Liver (tissue), 9 donors: ENCODE data around the gene CUBN. TPM values are rescaled to one million over a fixed set of nuclear protein-coding genes. Genes with fewer than 3 reads are reported as not detected.

Experiments used
- DNase-seq: peaks from one replicate; pipeline ENCODE4 v3.0.0-alpha.2; 2017; ENCODE audit warnings: low spot score
- H3K27ac ChIP-seq, 2 donors: one replicate each; pipeline ENCODE4 v1.7.0; 2013; ENCODE audit warnings: inconsistent platforms in 2 of 2, low read length in 2 of 2, control low read depth in 1 of 2, low read depth in 1 of 2, mild to moderate bottlenecking in 1 of 2
- H3K27me3 ChIP-seq, 4 donors: one replicate each; pipeline versions ENCODE4 v1.6.1 to v1.7.0; 2013; ENCODE audit warnings: low read length in 3 of 4, inconsistent platforms in 1 of 4, mild to moderate bottlenecking in 1 of 4, moderate library complexity in 1 of 4; ENCODE audit not compliant: control insufficient read depth in 4 of 4, insufficient read depth in 4 of 4
- H3K36me3 ChIP-seq, 4 donors: one replicate each; pipeline versions ENCODE4 v1.6.1 to v1.7.0; 2013; ENCODE audit warnings: low read length in 3 of 4, mild to moderate bottlenecking in 3 of 4, low read depth in 1 of 4, moderate library complexity in 1 of 4; ENCODE audit not compliant: control insufficient read depth in 4 of 4, insufficient read depth in 3 of 4
- H3K4me1 ChIP-seq, 4 donors: one replicate each; pipeline versions ENCODE4 v1.6.1 to v1.7.0; 2013; ENCODE audit warnings: low read length in 3 of 4, mild to moderate bottlenecking in 3 of 4, moderate library complexity in 1 of 4; ENCODE audit not compliant: control insufficient read depth in 4 of 4, insufficient read depth in 4 of 4
- H3K4me3 ChIP-seq, 3 donors: one replicate each; pipeline versions ENCODE4 v1.6.1 to v1.7.0; 2013; ENCODE audit warnings: low read length in 3 of 3, control low read depth in 1 of 3, low read depth in 1 of 3, mild to moderate bottlenecking in 1 of 3
- H3K9ac ChIP-seq, 2 donors: one replicate each; pipeline ENCODE4 v1.7.0; 2013; ENCODE audit warnings: low read length in 2 of 2, mild to moderate bottlenecking in 2 of 2, moderate library complexity in 2 of 2, control low read depth in 1 of 2, low read depth in 1 of 2
- H3K9me3 ChIP-seq, 4 donors: one replicate each; pipeline versions ENCODE4 v1.6.1 to v1.7.0; 2013; ENCODE audit warnings: low read length in 3 of 4; ENCODE audit not compliant: control insufficient read depth in 4 of 4
- FOXA1 ChIP-seq: IDR thresholded peaks from 2 replicates; pipeline ENCODE4 v1.6.1; 2016; ENCODE audit warnings: antibody characterized with exemption
- FOXA2 ChIP-seq: IDR thresholded peaks from 2 replicates; pipeline ENCODE4 v1.6.1; 2016; ENCODE audit warnings: antibody characterized with exemption
- HNF4G ChIP-seq: IDR thresholded peaks from 2 replicates; pipeline ENCODE4 v1.6.1; 2016; ENCODE audit warnings: antibody characterized with exemption
- JUND ChIP-seq, 2 donors: IDR thresholded peaks; 2 replicates each; pipeline ENCODE4 v1.6.1; 2016; ENCODE audit warnings: antibody characterized with exemption in 2 of 2
- RAD21 ChIP-seq, 2 donors: IDR thresholded peaks; 2 replicates each; pipeline ENCODE4 v1.6.1; 2016; ENCODE audit warnings: antibody characterized with exemption in 2 of 2, mild to moderate bottlenecking in 2 of 2
- RXRA ChIP-seq, 2 donors: IDR thresholded peaks; 2 replicates each; pipeline ENCODE4 v1.6.1; 2017 to 2018; ENCODE audit warnings: antibody characterized with exemption in 2 of 2, mild to moderate bottlenecking in 1 of 2
- YY1 ChIP-seq: IDR thresholded peaks from 2 replicates; pipeline ENCODE4 v1.6.1; 2016; ENCODE audit warnings: antibody characterized with exemption, mild to moderate bottlenecking
- WGBS: extraction: QIAGEN DNeasy Blood & Tissue Kit; methylation state at CpG from one replicate; pipeline ENCODE4 v1.1.7; 2013; 5-methylcytosine and 5-hydroxymethylcytosine counted together
- polyA plus RNA-seq, 2 donors: library from polyadenylated mRNA; stranded (reverse) in 1 of 2; unstranded in 1 of 2; fragments of 200-250 nt in 1 of 2; fragments of >200 nt in 1 of 2; fragmentation: Nextera tagmentation in 1 of 2; extraction: Ambion mirVana in 1 of 2; gene quantifications; one replicate each; pipeline versions ENCODE4 v1.2.1 to v1.2.3, GENCODE V29; 2013 to 2015
- total RNA-seq, 2 donors: library from RNA; depleted of rRNA; stranded (reverse); fragments of >200 nt; gene quantifications; one replicate each; pipeline ENCODE4 v1.2.3, GENCODE V29; 2014
- TF ChIP-seq, protein P1 (sequence below): IDR thresholded peaks from 2 replicates; pipeline ENCODE4 v1.6.1; 2016; ENCODE audit warnings: antibody characterized with exemption, mild to moderate bottlenecking
- TF ChIP-seq, protein P2 (sequence below): IDR thresholded peaks from 2 replicates; pipeline ENCODE4 v1.6.1; 2016; ENCODE audit warnings: antibody characterized with exemption
- TF ChIP-seq, protein P3 (sequence below): IDR thresholded peaks from 2 replicates; pipeline ENCODE4 v1.6.1; 2016; ENCODE audit warnings: antibody characterized with exemption
- TF ChIP-seq, protein P4 (sequence below): fragments of 150-350 bp; IDR thresholded peaks from 2 replicates; pipeline ENCODE4 v1.5.1; 2017; ENCODE audit warnings: improper control_type of control experiment, low read depth, low read length; ENCODE audit not compliant: missing input control
- TF ChIP-seq, protein P5 (sequence below): IDR thresholded peaks from 2 replicates; pipeline ENCODE4 v1.6.1; 2016; ENCODE audit warnings: antibody characterized with exemption
- donor health status: healthy.
- donor health status: healthy.
- donor health status: healthy.
- donor health status: healthy.
- donor health status: healthy.

Gene CUBN
- total and polyA plus RNA-seq, 4 donors, result 0.01 to 0.67 (median 0.30) TPM

DNA sequence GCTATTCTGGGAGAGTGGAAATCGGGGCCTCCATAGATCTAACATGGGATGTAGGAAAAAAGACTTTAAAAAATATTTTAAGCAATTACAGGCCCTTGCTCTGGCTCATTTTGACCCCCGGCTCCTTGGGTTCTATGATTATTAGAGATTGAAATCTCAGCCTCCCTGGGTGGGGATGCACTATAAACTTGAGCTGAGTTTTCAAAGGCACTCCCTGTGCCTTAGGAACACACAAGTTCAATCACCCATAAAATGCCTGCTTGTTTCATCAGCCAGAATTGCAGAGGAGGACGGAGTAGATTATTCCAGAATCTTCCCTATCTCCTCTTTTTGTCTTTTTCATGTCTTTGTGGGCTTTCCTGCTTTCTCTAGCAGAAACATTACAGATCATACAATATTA, 145.4 kb downstream of the CUBN start:
- WGBS, result 89% methylated on average over 3 of the region's 3 CpGs
- H3K27ac ChIP-seq, result no peak overlapping the region
- no peaks in the 10 kb centered on the region for H3K4me1 ChIP-seq
- H3K9ac ChIP-seq, result no peak overlapping the region
- no peak for DNase-seq
- no peaks in the 10 kb centered on the region for H3K36me3 ChIP-seq
- no peaks in the 10 kb centered on the region for H3K27me3 ChIP-seq
- H3K4me3 ChIP-seq, result no peak overlapping the region
- no peaks in the 10 kb centered on the region for H3K9me3 ChIP-seq
- no peak for TF ChIP-seq FOXA1
- TF ChIP-seq, protein P1, sequence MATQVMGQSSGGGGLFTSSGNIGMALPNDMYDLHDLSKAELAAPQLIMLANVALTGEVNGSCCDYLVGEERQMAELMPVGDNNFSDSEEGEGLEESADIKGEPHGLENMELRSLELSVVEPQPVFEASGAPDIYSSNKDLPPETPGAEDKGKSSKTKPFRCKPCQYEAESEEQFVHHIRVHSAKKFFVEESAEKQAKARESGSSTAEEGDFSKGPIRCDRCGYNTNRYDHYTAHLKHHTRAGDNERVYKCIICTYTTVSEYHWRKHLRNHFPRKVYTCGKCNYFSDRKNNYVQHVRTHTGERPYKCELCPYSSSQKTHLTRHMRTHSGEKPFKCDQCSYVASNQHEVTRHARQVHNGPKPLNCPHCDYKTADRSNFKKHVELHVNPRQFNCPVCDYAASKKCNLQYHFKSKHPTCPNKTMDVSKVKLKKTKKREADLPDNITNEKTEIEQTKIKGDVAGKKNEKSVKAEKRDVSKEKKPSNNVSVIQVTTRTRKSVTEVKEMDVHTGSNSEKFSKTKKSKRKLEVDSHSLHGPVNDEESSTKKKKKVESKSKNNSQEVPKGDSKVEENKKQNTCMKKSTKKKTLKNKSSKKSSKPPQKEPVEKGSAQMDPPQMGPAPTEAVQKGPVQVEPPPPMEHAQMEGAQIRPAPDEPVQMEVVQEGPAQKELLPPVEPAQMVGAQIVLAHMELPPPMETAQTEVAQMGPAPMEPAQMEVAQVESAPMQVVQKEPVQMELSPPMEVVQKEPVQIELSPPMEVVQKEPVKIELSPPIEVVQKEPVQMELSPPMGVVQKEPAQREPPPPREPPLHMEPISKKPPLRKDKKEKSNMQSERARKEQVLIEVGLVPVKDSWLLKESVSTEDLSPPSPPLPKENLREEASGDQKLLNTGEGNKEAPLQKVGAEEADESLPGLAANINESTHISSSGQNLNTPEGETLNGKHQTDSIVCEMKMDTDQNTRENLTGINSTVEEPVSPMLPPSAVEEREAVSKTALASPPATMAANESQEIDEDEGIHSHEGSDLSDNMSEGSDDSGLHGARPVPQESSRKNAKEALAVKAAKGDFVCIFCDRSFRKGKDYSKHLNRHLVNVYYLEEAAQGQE, result no peak
- TF ChIP-seq, protein P2, sequence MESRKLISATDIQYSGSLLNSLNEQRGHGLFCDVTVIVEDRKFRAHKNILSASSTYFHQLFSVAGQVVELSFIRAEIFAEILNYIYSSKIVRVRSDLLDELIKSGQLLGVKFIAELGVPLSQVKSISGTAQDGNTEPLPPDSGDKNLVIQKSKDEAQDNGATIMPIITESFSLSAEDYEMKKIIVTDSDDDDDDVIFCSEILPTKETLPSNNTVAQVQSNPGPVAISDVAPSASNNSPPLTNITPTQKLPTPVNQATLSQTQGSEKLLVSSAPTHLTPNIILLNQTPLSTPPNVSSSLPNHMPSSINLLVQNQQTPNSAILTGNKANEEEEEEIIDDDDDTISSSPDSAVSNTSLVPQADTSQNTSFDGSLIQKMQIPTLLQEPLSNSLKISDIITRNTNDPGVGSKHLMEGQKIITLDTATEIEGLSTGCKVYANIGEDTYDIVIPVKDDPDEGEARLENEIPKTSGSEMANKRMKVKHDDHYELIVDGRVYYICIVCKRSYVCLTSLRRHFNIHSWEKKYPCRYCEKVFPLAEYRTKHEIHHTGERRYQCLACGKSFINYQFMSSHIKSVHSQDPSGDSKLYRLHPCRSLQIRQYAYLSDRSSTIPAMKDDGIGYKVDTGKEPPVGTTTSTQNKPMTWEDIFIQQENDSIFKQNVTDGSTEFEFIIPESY, result no peak

DNA sequence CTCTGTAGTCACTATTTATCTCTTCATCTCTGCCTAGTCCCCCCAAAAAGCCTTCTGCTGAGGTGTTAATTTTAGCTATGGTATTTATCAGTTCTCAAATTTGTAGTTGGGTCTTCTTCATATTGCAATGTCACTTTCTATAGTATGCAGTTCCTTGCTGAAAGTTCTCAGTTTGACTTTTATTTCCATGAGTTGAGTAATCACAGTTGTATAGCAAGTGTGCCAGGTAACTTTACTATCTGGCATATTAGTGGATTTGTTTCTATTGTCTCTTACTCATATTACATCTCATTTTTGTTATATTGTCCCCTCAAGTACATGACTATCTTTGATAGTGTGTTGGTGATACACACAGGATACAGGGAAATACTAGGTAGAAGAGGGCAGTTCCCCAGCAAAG, 152.8 kb downstream of the CUBN start:
- TF ChIP-seq, protein P1, result no peak
- TF ChIP-seq FOXA2 (no peak), FOXA1 (no peak), HNF4G (no peak), JUND (IDR thresholded peaks at IDR 0.05) (no peak), YY1 (no peak), RXRA (IDR thresholded peaks at IDR 0.05) (no peak), RAD21 (IDR thresholded peaks at IDR 0.05) (no peak)
- TF ChIP-seq, protein P3, sequence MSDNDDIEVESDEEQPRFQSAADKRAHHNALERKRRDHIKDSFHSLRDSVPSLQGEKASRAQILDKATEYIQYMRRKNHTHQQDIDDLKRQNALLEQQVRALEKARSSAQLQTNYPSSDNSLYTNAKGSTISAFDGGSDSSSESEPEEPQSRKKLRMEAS, result no peak
- TF ChIP-seq, protein P4, sequence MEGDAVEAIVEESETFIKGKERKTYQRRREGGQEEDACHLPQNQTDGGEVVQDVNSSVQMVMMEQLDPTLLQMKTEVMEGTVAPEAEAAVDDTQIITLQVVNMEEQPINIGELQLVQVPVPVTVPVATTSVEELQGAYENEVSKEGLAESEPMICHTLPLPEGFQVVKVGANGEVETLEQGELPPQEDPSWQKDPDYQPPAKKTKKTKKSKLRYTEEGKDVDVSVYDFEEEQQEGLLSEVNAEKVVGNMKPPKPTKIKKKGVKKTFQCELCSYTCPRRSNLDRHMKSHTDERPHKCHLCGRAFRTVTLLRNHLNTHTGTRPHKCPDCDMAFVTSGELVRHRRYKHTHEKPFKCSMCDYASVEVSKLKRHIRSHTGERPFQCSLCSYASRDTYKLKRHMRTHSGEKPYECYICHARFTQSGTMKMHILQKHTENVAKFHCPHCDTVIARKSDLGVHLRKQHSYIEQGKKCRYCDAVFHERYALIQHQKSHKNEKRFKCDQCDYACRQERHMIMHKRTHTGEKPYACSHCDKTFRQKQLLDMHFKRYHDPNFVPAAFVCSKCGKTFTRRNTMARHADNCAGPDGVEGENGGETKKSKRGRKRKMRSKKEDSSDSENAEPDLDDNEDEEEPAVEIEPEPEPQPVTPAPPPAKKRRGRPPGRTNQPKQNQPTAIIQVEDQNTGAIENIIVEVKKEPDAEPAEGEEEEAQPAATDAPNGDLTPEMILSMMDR, result no peak
- TF ChIP-seq, protein P5, sequence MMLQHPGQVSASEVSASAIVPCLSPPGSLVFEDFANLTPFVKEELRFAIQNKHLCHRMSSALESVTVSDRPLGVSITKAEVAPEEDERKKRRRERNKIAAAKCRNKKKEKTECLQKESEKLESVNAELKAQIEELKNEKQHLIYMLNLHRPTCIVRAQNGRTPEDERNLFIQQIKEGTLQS, result no peak
- TF ChIP-seq, protein P2, result no peak
- Histone ChIP-seq H3K4me3 (no peak overlapping the region), H3K36me3 (no peaks in the 10 kb centered on the region), H3K27ac (no peak overlapping the region), H3K9ac (no peak overlapping the region), H3K4me1 (no peaks in the 10 kb centered on the region), H3K27me3 (no peaks in the 10 kb centered on the region), H3K9me3 (no peaks in the 10 kb centered on the region)
- no peak for DNase-seq
